HuH-7.5 (cell line): ENCODE data around the gene PHLDB1.
"Not testable (repeated sequence)": the region's sequence is repeated elsewhere in the genome, so short reads cannot be mapped to it uniquely, and the experiment has no call there.

Experiments used
- DNase-seq: peaks from one replicate; pipeline ENCODE4 v3.0.0; 2011; ENCODE audit warnings: low spot score

PHLDB1 gene

GRCh38 chr11:118659314-118659952 is 52.0 kb downstream of the PHLDB1 start:
- peak; percentile 89 for DNase-seq

- DNase-seq = no peak
Observed at GRCh38 chr11:118659953-118660680, 52.7 kb downstream of the PHLDB1 start.

GRCh38 chr11:118660681-118661424 is 53.4 kb downstream of the PHLDB1 start:
- no peak for DNase-seq

- DNase-seq = no peak
Observed at GRCh38 chr11:118661425-118662301, 54.2 kb downstream of the PHLDB1 start.

GRCh38 chr11:118662401-118663271 is 55.2 kb downstream of the PHLDB1 start:
- DNase-seq = no peak

GRCh38 chr11:118663381-118663780 is 56.0 kb downstream of the PHLDB1 start:
- no peak for DNase-seq

GRCh38 chr11:118663902-118664301 is 56.5 kb downstream of the PHLDB1 start:
- DNase-seq = no peak

- no peak for DNase-seq
Observed at GRCh38 chr11:118666371-118666770, 59.0 kb downstream of the PHLDB1 start.

- no peak for DNase-seq
Observed at GRCh38 chr11:118670063-118670462, 62.6 kb downstream of the PHLDB1 start.

- DNase-seq = no peak
Observed at GRCh38 chr11:118671254-118671653, 63.8 kb downstream of the PHLDB1 start.

- DNase-seq = no peak
Observed at GRCh38 chr11:118672846-118673245, 65.4 kb downstream of the PHLDB1 start.

GRCh38 chr11:118673361-118674081 is 66.1 kb downstream of the PHLDB1 start:
- DNase-seq = no peak

GRCh38 chr11:118674082-118674435 is 66.6 kb downstream of the PHLDB1 start:
- DNase-seq = no peak

- DNase-seq = no peak
Observed at GRCh38 chr11:118677977-118678376, 70.6 kb downstream of the PHLDB1 start.

GRCh38 chr11:118678908-118679307 is 71.5 kb downstream of the PHLDB1 start:
- not testable (repeated sequence) for DNase-seq

- no peak for DNase-seq
Observed at GRCh38 chr11:118679483-118679882, 72.1 kb downstream of the PHLDB1 start, which contains the start of gene TREH. Gene TREH, minus strand, starts transcription at chr11:118679650. Its CDS starts 23 bp downstream, at chr11:118679627.

GRCh38 chr11:118682372-118682771 is 75.0 kb downstream of the PHLDB1 start:
- DNase-seq = no peak

- DNase-seq = not testable (repeated sequence)
Observed at GRCh38 chr11:118682939-118683338, 75.5 kb downstream of the PHLDB1 start.

- no peak for DNase-seq
Observed at GRCh38 chr11:118684187-118684586, 76.8 kb downstream of the PHLDB1 start.

- DNase-seq = no peak
Observed at GRCh38 chr11:118687906-118688305, 80.5 kb downstream of the PHLDB1 start.
